NCI-H446 (cell line): ENCODE results near the gene ADCY9.
"Not testable (repeated sequence)": the region's sequence is repeated elsewhere in the genome, so short reads cannot be mapped to it uniquely, and the experiment has no call there.

Source experiments
- DNase-seq, 2 experiments: peaks; one replicate each; lab custom pipeline; 2025; lab: John Stamatoyannopoulos, UW

ADCY9 gene

GRCh38 chr16:4093495-4094126 lies 22.6 kb downstream of the ADCY9 start:
- DNase-seq: no peak

GRCh38 chr16:4092547-4093265 lies 23.5 kb downstream of the ADCY9 start:
- DNase-seq: no peak

GRCh38 chr16:4091240-4092012 lies 24.8 kb downstream of the ADCY9 start:
- DNase-seq: no peak

DNA sequence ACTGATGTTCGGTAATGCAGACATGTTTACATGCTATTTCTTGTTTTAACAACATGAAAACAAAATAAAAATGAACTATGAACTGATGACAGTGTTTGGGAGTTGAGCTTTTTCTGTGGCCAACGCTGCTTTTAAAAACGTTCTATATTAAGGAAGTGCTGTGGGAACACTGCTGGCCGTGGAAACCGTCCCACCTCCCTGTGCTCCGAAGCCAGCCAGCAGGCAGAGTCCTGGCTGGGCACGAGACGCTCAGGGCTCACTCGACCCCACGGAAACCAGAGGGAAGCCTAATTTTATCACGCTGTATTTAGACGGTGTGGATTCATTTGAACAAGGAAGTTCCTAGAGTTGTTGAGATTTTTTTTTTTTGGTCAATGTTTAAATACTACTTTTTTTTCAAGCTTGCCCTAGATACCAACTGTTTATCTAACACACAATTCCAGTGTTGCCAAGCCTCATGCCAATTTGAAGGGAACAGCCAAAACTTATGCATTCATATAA lies 25.8 kb downstream of the ADCY9 start:
- DNase-seq: no peak

DNA sequence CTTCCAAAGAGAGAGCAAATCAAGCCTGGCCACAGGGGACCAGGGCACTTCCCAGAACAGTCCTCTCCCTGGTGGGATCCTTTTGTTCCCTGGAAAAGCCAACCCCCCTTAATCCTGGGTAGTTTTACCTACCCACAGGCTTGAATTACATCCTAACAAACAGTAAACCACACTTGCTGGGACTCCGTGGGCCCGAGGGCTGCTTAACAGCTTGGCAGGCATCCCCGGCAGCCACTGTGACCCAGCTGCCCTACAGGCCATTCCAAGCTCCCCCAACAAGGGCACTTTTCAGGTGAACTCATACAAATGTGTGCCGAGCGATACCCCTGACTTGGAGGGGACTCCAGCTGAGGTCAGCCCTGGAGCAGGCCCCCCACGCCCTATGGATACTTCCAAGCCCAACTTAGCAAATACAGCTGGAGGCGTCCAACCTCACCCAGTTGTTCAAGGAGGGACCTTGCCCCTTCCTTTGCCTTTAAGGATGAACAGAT lies 26.4 kb downstream of the ADCY9 start:
- no peak for DNase-seq

DNA sequence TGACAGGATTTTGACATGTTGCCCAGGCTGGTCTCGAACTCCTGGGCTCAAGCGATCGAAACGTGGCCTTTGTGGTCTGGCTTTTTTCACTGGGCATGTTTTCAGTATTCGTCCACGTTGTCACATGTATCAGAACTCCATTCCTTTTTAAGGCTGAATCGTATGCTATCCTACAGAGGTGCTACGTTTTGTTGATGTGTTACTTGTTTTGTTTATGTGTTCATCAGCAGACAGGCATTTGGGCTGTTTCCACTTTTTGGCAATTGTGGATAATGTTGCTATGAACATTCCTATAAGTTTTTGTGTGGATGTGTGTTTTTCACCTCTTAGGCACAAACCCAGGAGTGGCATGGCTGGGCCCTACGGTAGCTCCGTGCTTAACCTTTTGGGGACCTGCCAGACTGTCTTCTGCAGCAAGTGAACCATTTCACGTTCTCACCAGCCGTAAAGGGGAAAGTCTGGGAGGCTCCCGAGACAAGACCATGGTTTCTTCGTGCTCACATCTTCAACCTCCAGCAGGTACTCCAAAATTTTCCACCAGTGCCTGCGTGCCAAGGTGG lies 26.9 kb downstream of the ADCY9 start:
- DNase-seq: no peak

GRCh38 chr16:4087990-4088577 lies 28.2 kb downstream of the ADCY9 start:
- DNase-seq: no peak

DNA sequence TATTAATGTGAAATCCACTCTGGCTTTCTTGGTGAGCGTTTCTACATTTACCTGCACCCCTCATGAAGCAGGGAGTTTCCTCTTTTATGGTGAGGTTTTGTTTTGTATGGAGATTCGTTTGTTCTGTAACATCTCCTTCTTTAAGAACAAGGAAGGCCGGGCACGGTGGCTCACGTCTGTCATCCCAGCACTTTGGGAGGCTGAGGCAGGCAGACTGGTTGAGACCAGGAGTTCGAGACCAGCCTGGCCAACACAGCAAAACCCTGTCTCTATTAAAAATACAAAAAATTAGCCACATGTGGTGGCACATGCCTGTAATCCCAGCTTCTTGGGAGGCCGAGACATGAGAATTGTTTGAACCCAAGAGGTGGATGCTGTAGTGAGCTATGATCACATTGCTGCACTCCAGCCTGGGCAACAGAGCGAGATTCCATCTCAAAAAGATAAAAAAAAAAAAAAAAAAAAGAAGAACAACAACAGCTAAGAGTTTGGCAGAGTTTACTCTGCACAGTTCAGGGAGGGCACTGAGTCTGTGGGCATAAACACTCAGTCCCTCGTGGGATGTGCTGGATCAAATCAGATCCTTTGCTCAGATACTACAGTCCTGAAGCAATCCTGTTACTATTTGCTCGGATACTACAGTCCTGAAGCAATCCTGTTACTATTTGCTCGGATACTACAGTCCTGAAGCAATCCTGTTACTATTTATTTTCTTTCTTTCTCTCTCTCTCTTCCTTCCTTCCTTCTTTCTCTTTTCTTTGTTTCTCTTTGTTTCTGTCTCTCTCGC lies 28.9 kb downstream of the ADCY9 start:
- no peak for DNase-seq

DNA sequence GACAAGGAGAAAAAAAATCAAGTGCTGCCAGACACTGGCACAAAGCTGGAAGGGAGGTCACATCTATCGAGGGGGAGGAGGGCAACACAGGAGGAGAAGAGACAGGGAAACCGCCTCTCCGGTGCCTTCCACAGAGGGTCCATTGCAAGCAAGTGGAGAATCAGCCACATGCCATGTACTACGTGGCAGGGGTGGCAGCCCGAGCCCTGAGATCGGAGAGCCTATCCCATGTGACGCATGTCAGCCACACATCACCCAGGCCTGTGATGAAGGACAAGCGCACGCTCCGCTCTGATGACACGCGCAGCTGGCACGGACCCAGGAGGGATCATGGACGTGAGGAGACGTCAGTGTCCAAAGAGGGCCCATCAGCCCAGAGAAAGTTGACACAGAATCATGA lies 30.1 kb downstream of the ADCY9 start:
- no peak for DNase-seq

DNA sequence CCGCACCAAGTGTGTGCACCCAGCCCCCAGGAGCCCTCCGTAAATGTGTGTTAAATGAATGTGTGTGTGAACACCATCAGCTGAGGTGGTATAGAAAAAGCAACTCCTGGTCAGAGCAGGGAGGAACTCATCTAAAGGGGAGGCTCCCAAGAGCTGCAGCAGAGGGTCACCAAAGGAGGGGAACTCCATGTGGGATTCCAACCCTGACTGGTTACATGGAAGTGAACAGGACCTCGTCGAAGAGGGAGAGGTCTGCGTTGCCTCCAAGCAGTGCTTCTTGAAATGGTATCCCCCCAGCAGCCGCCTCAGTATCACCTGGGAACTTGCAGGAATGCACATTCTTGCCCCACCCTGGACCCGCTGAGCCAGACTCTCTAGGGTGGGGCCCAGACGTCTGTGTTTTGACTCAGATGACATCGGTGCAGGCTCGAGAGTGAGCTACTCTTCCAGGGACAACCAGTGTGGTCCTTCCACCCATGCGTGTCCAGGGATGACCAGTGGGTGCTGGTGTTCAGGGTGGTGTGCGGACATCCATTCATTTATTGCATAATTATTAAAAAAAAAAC lies 30.8 kb downstream of the ADCY9 start:
- no peak for DNase-seq

- DNase-seq: no peak
Measured at GRCh38 chr16:4083347-4083870, 32.8 kb downstream of the ADCY9 start.

DNA sequence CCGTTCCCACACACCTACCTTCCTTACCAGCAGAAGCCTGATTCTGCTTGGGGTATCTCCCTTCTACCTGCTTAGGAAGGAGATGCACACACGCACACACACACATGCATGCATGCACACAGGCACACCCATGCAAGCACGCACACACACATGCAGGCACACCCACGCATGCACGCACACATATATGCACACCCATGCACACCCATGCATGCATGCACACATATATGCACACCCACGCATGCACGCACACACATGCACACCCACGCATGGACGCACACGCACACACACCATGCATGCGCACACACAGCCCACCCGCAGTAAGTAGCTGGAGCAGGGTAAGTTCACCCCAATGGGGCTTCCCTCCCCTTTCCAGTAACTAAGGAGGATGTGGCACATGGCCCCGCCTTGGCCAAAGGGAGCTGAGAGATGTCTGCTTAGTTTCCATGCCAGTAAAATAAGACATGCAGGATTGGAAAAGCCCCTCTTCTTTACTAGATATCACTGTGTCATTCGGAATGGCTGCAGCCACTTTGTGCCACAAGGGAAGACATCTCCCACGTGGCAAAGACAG lies 33.7 kb downstream of the ADCY9 start:
- no peak for DNase-seq

- no peak for DNase-seq
Measured at GRCh38 chr16:4081521-4082021, 34.7 kb downstream of the ADCY9 start.

DNA sequence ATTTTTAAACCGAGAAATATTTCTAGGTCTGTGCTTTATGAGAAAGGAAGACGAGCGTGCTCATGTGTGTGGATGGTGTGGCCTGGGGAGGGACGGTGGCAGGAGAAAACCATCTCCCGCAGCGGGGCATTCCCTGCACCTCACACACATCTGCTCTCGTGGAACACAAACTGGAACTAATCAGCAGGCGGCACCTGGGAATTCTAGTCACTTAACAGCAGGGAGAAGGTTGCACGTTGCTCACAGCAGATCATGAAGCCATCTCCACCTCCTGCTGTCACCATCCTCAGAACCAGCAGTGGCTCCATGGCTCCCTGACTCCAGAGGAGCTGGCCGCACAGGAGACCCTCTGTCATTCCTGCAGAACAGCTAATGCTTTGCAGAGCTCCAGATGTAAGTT lies 35.2 kb downstream of the ADCY9 start:
- DNase-seq: no peak

DNA sequence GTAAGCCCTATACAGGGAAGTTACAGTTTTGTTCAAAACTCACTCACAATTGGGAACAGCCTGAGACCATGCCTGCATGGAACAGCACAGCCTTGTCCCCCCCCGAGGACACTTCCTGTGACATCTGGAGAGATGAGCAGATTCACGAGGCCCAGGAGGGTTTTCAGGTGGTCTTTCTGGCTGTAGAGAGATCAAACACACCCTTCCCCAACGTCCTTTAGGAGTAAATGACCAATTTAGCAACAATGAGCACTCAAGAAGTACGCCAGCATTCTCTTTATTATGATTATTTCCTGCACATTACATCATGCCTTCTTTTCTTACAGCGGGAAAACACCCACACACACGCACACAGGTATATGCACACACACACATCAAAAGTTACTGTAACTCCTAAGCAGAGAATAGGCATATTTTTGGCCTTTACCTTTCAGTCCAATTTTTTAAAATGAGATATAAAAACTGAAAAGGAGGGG lies 39.0 kb downstream of the ADCY9 start:
- no peak for DNase-seq

DNA sequence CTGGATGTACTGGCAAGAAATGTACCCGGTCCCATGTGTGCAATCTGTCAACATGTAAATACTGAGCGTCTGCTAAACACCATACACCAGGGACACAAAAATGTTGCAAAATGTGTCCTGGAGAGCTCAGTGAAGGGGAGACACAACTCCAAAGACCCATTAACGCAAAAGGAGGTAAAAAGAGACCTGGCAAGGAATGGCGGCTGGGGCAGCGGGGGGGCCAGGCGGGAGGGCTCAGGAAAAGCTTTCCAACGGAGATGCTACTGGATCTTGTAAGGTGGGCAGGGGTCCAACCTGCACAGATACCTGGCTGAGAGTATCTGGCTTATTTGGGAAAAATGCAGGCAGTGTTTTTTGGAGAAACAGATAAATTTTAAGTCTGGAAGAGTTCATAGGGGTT lies 40.7 kb downstream of the ADCY9 start:
- DNase-seq: no peak

- DNase-seq: not testable (repeated sequence)
Measured at GRCh38 chr16:4073150-4073549, 43.1 kb downstream of the ADCY9 start.

DNA sequence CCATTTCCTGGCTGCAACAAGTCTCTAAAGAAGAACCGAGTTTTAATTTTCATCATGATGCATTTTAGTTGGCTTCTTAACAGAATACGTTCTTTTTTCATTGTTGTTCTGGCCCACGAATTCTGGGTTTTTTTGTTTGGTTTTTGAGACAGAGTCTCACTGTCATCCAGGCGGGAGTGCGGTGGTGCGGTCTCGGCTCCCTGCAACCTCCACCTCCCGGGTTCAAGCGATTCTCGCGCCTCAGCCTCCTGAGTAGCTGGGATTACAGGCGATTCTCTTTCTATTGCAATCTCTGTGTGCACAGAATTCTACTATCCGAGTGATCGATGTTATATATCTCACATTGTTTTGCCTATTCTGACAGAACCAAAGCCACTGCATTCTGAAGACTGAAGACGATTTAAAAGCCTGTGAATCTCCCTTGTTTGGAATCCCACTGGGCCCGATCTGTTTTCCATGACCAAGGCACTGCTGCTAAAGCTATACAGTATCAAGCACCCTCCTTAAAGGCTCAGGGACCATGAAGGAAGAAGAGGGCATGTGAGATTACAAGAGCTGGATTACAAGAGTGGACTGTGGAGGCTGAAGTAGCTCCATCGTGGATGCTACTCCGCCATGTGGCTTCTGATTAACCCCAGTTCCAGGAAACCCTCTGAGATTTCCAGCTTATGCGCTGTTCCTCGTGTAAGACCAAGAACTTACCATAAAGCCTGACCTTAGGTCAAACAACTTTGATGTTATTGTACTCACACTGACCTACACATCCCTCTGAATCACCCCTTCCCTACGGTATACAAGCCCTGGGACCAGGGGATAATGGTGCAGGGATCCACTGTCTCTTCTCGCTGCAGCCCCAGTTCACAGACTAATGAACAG lies 44.3 kb downstream of the ADCY9 start:
- no peak for DNase-seq

DNA sequence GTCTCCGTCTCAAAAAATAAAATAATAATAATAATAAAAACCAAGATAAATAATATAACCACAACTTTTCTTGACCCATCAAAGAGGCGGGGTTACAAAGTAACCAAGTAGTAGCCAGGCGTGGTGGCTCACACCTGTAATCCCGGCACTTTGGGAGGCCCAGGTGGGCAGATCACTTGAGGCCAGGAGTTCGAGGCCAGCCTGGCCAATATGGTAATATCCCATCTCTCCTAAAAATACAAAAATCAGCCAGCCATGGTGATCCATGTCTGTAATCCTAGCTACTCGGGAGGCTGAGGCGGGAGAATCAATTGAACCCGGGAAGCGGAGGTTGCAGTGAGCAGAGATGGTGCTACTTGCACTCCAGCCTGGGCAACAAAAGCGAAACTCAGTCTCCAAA lies 45.3 kb downstream of the ADCY9 start:
- no peak for DNase-seq
